ENCODE measurements around the gene TSPAN5.

Gene TSPAN5

GRCh38 chr4:98585596-98585995 is 72.8 kb downstream of the TSPAN5 start:
- no peak for DNase-seq (ENCODE audit: low read depth)

- DNase-seq (ENCODE audit: low read depth): no peak
Observed at GRCh38 chr4:98584265-98584664, 74.1 kb downstream of the TSPAN5 start.

GRCh38 chr4:98583265-98583664 is 75.1 kb downstream of the TSPAN5 start:
- DNase-seq (ENCODE audit: low read depth): no peak

GRCh38 chr4:98581126-98581525 is 77.3 kb downstream of the TSPAN5 start:
- DNase-seq (ENCODE audit: low read depth): no peak

DNA sequence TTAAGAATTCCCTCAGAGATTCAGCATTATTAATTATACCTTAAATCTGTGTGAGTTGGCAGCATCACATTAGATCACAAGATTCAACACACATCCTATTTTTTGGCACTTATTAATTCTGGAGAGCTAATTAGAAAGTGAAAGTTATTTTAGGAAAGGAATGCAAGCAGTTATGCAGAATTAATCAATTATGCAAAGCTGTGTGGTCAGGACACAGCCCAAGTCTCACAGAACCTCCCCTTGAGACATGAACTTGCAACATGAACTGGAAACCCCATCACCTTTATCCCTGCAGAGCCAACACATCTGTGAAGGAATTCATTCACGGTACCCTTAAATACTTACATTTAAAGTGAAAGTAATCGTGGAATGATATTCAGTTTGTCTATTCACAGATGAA is 80.5 kb downstream of the TSPAN5 start:
- no peak for DNase-seq (ENCODE audit: low read depth)

DNA sequence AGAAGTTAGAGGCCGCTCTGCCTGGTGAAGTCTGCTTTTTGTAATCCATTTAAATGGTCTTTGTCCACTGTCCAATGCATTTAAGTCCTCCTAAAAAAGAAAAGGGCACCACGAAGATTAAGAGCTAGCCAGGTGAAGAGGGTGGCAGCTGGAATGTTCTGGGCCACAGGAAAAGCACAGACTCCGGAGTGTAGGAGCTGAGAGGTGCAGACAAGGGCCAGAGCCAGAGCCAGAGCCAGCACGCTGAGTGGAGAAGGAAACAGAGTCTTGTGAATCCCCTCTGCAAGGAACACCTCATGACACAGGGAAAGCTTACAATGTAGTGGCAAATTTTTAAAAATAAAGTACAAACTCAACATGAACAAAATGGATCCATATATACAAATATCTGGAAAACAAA is 83.6 kb downstream of the TSPAN5 start:
- DNase-seq (ENCODE audit: low read depth): no peak

GRCh38 chr4:98573791-98574190 is 84.6 kb downstream of the TSPAN5 start:
- no peak for DNase-seq (ENCODE audit: low read depth)

DNA sequence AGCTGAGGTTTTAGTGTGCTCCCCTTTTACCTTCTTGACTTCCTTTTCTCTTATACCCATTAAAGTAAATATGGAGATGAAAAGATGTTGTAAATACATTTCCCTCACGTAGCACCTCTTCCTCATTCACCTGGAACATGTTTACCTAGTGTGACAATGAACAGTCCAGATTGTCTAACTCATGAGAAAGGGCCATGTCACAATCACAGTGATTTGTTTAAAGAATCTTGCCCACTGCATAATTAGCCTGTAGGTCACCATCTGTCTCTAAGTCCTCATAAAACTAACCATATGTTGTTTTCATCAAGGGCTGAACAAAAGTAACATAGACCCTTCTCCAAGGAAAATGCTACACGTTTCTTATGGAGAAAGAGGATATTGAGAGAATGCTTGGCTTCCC is 85.7 kb downstream of the TSPAN5 start:
- no peak for DNase-seq (ENCODE audit: low read depth)

- no peak for DNase-seq (ENCODE audit: low read depth)
Observed at GRCh38 chr4:98571161-98571786, 87.1 kb downstream of the TSPAN5 start.

DNA sequence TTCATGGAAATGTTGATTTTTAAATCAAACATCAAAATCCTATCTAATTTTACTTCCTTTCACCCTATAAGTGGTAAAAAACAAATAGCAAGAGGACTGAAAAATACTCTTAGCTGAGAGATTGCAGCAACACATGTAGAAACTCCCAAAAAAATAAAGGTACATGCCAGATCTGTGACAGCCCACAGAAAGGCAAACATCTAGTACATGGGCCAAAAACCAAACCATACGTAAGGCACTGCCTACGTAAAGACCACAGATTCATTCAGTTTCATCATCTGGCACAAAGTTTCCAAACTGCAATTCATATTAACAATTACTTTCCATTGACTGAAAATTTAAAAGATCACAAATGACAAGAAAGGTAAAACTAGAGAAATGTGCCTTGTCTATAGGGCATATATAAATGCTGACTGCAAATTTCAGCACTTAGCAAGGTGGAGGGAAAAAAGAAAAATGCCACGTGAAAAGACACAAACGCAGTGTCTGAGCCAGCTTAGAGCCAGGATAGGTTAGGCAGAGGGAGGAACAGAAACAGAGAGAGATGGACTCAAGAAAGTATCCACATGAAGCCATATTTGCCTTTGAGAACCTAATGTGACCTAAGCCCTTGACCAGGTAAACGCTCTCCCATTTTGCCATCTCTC is 88.1 kb downstream of the TSPAN5 start:
- no peak for DNase-seq (ENCODE audit: low read depth)

GRCh38 chr4:98568941-98569663 is 89.3 kb downstream of the TSPAN5 start:
- DNase-seq (ENCODE audit: low read depth): no peak

GRCh38 chr4:98567611-98568010 is 90.8 kb downstream of the TSPAN5 start:
- DNase-seq (ENCODE audit: low read depth): no peak

DNA sequence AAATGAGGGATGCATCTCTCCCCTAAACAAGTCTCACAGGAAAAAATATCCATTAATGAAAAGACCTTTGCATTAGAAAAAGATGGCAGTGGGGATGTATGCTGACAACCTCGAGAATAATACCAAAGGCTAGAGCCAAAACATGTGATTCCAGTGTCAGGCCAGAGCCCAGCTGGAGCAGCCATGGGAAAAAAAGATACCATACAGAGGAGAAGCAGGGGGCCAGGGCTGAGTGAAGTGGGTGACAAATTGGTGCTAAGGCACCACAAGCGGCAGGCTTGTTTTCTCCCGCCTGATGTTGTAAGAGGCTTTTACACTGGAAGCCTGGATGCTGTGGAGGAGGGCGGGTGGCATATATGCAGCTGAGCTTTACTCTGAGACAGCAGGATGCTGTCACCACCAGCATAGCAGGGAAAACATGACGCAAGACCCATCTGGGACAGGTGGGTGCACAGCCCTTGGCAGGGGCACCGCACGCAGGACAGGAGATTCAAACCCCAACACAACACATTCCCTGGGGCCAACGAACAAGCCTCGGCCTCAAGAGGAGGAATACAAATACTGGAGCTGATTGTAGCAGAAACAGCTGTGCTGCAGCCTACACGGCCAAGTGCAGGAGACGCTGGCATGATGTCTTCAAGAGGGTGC is 91.9 kb downstream of the TSPAN5 start:
- DNase-seq (ENCODE audit: low read depth): no peak

DNA sequence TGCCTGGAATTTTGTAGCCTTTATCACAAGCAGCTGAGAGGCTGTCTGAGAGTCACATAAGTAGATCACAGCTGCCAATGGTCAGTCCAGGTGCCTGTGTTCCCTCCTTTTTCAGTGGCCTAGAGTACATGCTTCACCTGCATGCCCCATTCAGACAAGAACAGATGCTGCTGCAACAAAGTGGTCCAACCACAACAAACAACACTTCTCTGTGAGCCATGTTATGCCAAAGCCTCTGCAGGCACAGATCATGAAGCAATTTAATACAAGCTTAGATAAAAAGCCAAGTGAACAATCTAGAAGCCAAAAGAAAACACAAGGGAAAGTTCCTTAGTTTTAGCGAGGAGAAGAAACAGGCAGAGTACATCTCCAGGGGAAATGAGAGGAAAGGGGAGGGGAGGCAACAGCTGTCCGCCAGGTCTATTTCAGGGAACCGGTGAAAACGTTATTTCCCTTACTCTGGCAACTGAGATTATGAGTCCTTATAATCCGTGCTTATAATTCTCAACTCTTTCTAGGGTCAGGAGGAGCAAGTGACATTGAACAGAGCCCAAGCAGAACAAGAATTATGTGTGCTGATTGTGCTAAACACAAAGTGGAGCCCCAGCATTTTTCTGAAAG is 92.6 kb downstream of the TSPAN5 start:
- DNase-seq (ENCODE audit: low read depth): no peak

DNA sequence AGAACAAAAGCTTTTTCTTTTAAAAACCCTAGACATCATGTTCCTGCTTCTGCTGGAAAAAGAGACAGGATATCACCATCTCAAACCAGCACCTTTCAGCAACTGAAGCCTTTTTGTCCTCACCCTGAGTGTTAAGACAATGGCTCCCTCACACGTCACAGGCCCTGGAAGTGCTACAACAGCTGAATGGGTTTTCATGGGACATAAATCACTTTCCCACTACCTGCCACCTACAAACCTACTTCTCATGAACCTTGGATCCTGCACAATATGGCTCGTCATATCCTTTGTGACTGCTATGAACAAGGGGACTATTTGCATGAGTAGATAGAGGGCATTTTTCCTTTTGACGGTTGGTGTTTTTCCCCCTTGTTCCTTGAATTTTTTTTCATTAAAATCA is 93.6 kb downstream of the TSPAN5 start:
- DNase-seq (ENCODE audit: low read depth): no peak

DNA sequence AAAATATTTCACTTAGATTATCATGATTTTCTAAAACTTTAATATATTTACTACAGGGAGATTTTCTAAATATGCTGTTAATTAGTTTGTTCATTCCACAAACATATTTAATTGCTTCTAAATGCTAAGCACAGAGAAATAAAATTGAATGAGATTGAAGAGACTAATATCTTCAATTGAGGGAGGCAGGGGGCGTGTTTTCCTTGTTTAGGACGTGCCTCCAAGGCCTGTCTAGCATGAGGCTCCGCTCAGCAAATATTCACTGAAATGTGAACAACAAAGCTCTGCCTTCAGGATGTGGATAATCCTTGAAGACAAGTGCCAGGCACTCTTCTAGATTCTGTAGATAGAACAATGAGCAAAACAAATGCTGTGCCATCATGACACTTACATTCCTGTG is 98.1 kb downstream of the TSPAN5 start:
- no peak for DNase-seq (ENCODE audit: low read depth)

DNA sequence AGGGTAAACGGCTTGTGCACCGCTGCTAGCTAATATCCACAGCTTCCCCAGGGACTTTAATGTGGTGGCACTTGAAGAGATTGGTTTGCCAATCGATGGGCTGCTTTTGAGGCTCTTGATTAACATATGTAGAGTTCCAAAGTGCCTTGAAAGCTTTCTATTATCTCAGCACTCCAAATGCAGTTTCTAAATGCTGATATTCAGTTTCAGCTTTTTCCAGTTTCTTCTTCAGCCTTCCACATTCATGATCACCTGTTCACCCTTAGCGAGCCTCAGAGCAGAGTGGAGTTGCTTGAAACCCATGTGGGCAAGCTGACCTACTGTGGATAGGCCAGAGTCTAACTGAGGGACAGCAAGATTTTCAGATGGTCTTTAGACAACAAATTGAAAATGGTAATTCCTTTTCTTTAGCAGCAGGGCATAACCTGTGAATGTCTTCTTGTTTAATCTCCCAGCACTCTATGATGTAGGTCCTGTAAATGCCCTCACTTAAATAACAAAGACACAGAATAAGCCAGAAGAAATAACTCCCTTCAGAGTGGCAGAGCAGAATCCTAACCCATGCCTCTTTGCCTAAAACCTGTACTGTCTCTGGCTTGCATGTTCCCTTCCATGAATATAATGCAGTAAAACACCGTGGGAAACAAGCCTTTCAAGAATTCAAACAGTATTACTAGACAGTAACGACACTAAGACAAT is 99.8 kb downstream of the TSPAN5 start:
- DNase-seq (ENCODE audit: low read depth): no peak

GRCh38 chr4:98557194-98557892 is 101.1 kb downstream of the TSPAN5 start:
- DNase-seq (ENCODE audit: low read depth): no peak

- no peak for DNase-seq (ENCODE audit: low read depth)
Observed at GRCh38 chr4:98556451-98556850, 102.0 kb downstream of the TSPAN5 start.

GRCh38 chr4:98555798-98556445 is 102.5 kb downstream of the TSPAN5 start:
- DNase-seq (ENCODE audit: low read depth): no peak
